HepG2 (cell line): ENCODE results near the gene IBSP. TPM values are rescaled to one million over a fixed set of nuclear protein-coding genes. Genes with fewer than 3 reads are reported as not detected.

ENCODE experiments used
- ATAC-seq: fragments of 200-7000 bp; cut with Tn5 transposase; 3 replicates; pipeline ENCODE4 v1.9.1; 2020; ENCODE audit warnings: mild to moderate bottlenecking, moderate library complexity
- BruUV-seq: library from RNA; stranded (reverse); fragments of 400-500 nt; replicated peaks from 2 replicates; lab custom pipeline; 2021; lab: Mats Ljungman, UMichigan
- CTCF ChIA-PET: fragments of 300-600 bp; formaldehyde crosslinking; extraction: SDS; loops from one replicate; lab custom pipeline; 2021; ENCODE audit warnings: low total read pairs, inconsistent platforms, low intra/inter-chr PET ratio; lab: Yijun Ruan, JAX
- POLR2A ChIA-PET: fragments of 350-600 bp; sonication (Branson Sonifier 250); formaldehyde crosslinking; loops from one replicate; lab custom pipeline; 2020; ENCODE audit warnings: antibody characterized with exemption, inconsistent platforms; lab: Yijun Ruan, JAX
- DNase-seq: peaks from one replicate; pipeline ENCODE4 v3.0.0-alpha.2; 2015; ENCODE audit warnings: low spot score
- FAIRE-seq: peaks from 3 replicates; lab custom pipeline; 2011; peaks lifted over from hg19 to GRCh38; lab: Jason Lieb, UNC
- H2AFZ ChIP-seq: one replicate; pipeline ENCODE4 v1.6.1; 2011; ENCODE audit warnings: low read length, inconsistent platforms
- H3K27ac ChIP-seq: fragments of 300-600 bp; 3 replicates; pipeline ENCODE4 v1.8.0; 2011; ENCODE audit warnings: mixed run types, mild to moderate bottlenecking, mixed read lengths, low read length, inconsistent platforms; ENCODE audit not compliant: insufficient read depth; ENCODE audit errors: extremely low read length
- H3K27me3 ChIP-seq, 2 experiments: fragments of 200-600 bp in 1 of 2; 2 replicates in 1 of 2; 3 replicates in 1 of 2; pipeline versions ENCODE4 v1.6.0 to v1.8.0; 2011; ENCODE audit warnings: low read length in 2 of 2, mild to moderate bottlenecking in 2 of 2, moderate library complexity in 2 of 2, inconsistent platforms in 1 of 2; ENCODE audit not compliant: insufficient read depth in 2 of 2, control insufficient read depth in 1 of 2
- H3K36me3 ChIP-seq, 2 experiments: fragments of 200-600 bp in 1 of 2; replicated peaks in 1 of 2; 2 replicates in 1 of 2; 3 replicates in 1 of 2; pipeline versions ENCODE4 v1.5.1 to v1.8.0; 2011; ENCODE audit warnings: low read length in 2 of 2, inconsistent platforms in 1 of 2; ENCODE audit not compliant: insufficient read depth in 2 of 2, control insufficient read depth in 1 of 2
- H3K4me1 ChIP-seq: 2 replicates; pipeline ENCODE4 v1.5.1; 2012; ENCODE audit warnings: low read length, inconsistent platforms; ENCODE audit not compliant: insufficient read depth
- H3K4me2 ChIP-seq: 2 replicates; pipeline ENCODE4 v1.6.0; 2011; ENCODE audit warnings: low read depth, low read length, inconsistent platforms
- H3K4me3 ChIP-seq, 3 experiments: fragments of 200-600 bp in 1 of 3; sonication (generic), shearing (Covaris generic) in 1 of 3; replicated peaks in 1 of 3; 2 replicates each; pipeline ENCODE4 v1.5.1; 2011 to 2016; ENCODE audit warnings: low read length in 3 of 3, inconsistent platforms in 2 of 3, low read depth in 2 of 3, mild to moderate bottlenecking in 2 of 3, control low read depth in 1 of 3, mixed read lengths in 1 of 3; ENCODE audit not compliant: insufficient read depth in 1 of 3
- H3K79me2 ChIP-seq: one replicate; pipeline ENCODE4 v1.6.1; 2011; ENCODE audit warnings: low read length, inconsistent platforms; ENCODE audit not compliant: insufficient read depth
- H3K9ac ChIP-seq: 2 replicates; pipeline ENCODE4 v1.6.0; 2011; ENCODE audit warnings: mild to moderate bottlenecking, low read depth, low read length, inconsistent platforms; ENCODE audit not compliant: insufficient read depth
- H3K9me3 ChIP-seq: 2 replicates; pipeline ENCODE4 v1.5.1; 2012; ENCODE audit warnings: mild to moderate bottlenecking, low read length
- H4K20me1 ChIP-seq: 2 replicates; pipeline ENCODE4 v1.6.0; 2011; ENCODE audit warnings: inconsistent platforms, mild to moderate bottlenecking, low read length, moderate library complexity; ENCODE audit not compliant: insufficient read depth
- GZF1 ChIP-seq: sonication (generic); formaldehyde crosslinking; IDR thresholded peaks from 2 replicates; pipeline ENCODE4 v1.5.1; 2020; ENCODE audit warnings: mild to moderate bottlenecking, missing genetic modification reagents
- MAFF ChIP-seq: IDR thresholded peaks from 2 replicates; pipeline ENCODE4 v1.6.1; 2011; ENCODE audit warnings: low read depth, low read length, improper control_type of control experiment
- MAFK ChIP-seq, 2 experiments: IDR thresholded peaks in 1 of 2; conservative IDR thresholded peaks in 1 of 2; 2 replicates each; pipeline ENCODE4 v1.6.1; 2011; ENCODE audit warnings: improper control_type of control experiment in 2 of 2, low read length in 2 of 2
- MED1 ChIP-seq: sonication (generic); formaldehyde crosslinking; IDR thresholded peaks from 2 replicates; pipeline ENCODE4 v1.4.0; 2020; ENCODE audit warnings: missing genetic modification reagents
- NAIF1 ChIP-seq: sonication (generic); formaldehyde crosslinking; IDR thresholded peaks from 2 replicates; pipeline ENCODE4 v1.5.0; 2020; ENCODE audit warnings: mild to moderate bottlenecking, missing genetic modification reagents, borderline replicate concordance
- THRA ChIP-seq: sonication (generic); formaldehyde crosslinking; IDR thresholded peaks from 2 replicates; pipeline ENCODE4 v1.4.0; 2020; ENCODE audit warnings: missing genetic modification reagents, borderline replicate concordance
- in situ Hi-C: cut with HindIII; loops from 2 replicates; pipeline ENCODE4 v1.10.0; 2017; ENCODE audit warnings: low pct_unique_long_range_greater_than_20kb; ENCODE audit not compliant: extremely low pct_ligation_motif_present
- intact Hi-C: fragments of 100-400 bp; cut with micrococcal nuclease; formaldehyde crosslinking; loops from one replicate; pipeline ENCODE4 v1.10.0; 2022; ENCODE audit not compliant: unreplicated experiment
- polyA plus RNA-seq, 8 experiments: library from polyadenylated mRNA; depleted of rRNA in 3 of 8; stranded (reverse) in 7 of 8; unstranded in 1 of 8; fragments of >200 nt; fragmentation: Illumina TruSeq in 4 of 8; extraction: Trizol in 4 of 8; gene quantifications; 2 replicates each; pipeline versions ENCODE4 v1.2.1 to v1.2.3, GENCODE V29; 2011 to 2016; ENCODE audit warnings: low read depth in 4 of 8, missing spikeins in 1 of 8, mixed read lengths in 1 of 8; ENCODE audit not compliant: insufficient read depth in 1 of 8
- total RNA-seq, 5 experiments: library from RNA; depleted of rRNA; stranded (reverse); fragments of >200 nt; fragmentation: Illumina TruSeq; extraction: Trizol; gene quantifications; 2 replicates each; pipeline ENCODE4 v1.2.3, GENCODE V29; 2016; ENCODE audit warnings: low read depth in 1 of 5
- TF ChIP-seq, protein P1 (sequence below): sonication (generic); formaldehyde crosslinking; IDR thresholded peaks from 2 replicates; pipeline ENCODE4 v1.5.0; 2020; ENCODE audit warnings: mild to moderate bottlenecking, missing genetic modification reagents

The IBSP gene
- total and polyA plus RNA-seq, 2 of the 13 experiments (the other 11 are each of a cell fraction or from before 2014, with no cell fraction given), result not detected

- CTCF ChIA-PET, result interaction anchor here (1.3 to 3.0 kb wide), 3 partner anchors 22 to 132 kb away, joined by 3 to 67 read pairs (median 18); partner anchors contain the start of gene SPP1
- no peak for DNase-seq
- no peaks in the 10 kb centered on the region for H3K27me3 ChIP-seq
- H3K27ac ChIP-seq, result no peak overlapping the region
- POLR2A ChIA-PET, result interaction anchor here (1.1 to 1.4 kb wide), 2 partner anchors 9 to 120 kb away, joined by 3 to 4 read pairs; no protein-coding TSS in a partner anchor
- no peak overlapping the region for H2AFZ ChIP-seq
- no peaks in the 10 kb centered on the region for H3K36me3 ChIP-seq
- BruUV-seq, result no TSS peak
- H3K79me2 ChIP-seq, result no peaks in the 10 kb centered on the region
- H4K20me1 ChIP-seq, result no peaks in the 10 kb centered on the region
- no peak for FAIRE-seq
- ATAC-seq, result no peak
- H3K9me3 ChIP-seq, result no peaks in the 10 kb centered on the region
- peaks cover 56% of the 10 kb centered on the region for H3K4me1 ChIP-seq
- H3K9ac ChIP-seq, result no peak overlapping the region
- no peak overlapping the region for H3K4me3 ChIP-seq
- in situ Hi-C loops, result loop anchor here (10.0 kb wide), 1 partner anchor 361 kb away; no protein-coding TSS in a partner anchor
- TF ChIP-seq MED1 (CRISPR knock-in tag) (no peak), NAIF1 (no peak), MAFK (conservative IDR thresholded peaks at IDR 0.05 in 1 of 2, IDR thresholded peaks at IDR 0.05 in 1 of 2; ENCODE audit: low read length in 2 of 2) (peak; percentile 61 to 84), THRA (no peak), GZF1 (CRISPR knock-in tag) (no peak), MAFF (peak; percentile 67)
- TF ChIP-seq, protein P1, sequence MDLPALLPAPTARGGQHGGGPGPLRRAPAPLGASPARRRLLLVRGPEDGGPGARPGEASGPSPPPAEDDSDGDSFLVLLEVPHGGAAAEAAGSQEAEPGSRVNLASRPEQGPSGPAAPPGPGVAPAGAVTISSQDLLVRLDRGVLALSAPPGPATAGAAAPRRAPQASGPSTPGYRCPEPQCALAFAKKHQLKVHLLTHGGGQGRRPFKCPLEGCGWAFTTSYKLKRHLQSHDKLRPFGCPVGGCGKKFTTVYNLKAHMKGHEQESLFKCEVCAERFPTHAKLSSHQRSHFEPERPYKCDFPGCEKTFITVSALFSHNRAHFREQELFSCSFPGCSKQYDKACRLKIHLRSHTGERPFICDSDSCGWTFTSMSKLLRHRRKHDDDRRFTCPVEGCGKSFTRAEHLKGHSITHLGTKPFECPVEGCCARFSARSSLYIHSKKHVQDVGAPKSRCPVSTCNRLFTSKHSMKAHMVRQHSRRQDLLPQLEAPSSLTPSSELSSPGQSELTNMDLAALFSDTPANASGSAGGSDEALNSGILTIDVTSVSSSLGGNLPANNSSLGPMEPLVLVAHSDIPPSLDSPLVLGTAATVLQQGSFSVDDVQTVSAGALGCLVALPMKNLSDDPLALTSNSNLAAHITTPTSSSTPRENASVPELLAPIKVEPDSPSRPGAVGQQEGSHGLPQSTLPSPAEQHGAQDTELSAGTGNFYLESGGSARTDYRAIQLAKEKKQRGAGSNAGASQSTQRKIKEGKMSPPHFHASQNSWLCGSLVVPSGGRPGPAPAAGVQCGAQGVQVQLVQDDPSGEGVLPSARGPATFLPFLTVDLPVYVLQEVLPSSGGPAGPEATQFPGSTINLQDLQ (CRISPR knock-in tag), result no peak
- intact Hi-C loops, result loop anchor here (1.0 to 10.0 kb wide), 5 partner anchors 119 to 661 kb away; no protein-coding TSS in a partner anchor
- no peak overlapping the region for H3K4me2 ChIP-seq
These were observed 54.5 kb downstream of the IBSP start for GRCh38 chr4:87853891-87854290.
